H1 (cell line): ENCODE data around the gene CCDC12. TPM values are rescaled to one million over a fixed set of nuclear protein-coding genes. Genes with fewer than 3 reads are reported as not detected.

Experiments used
- ASH2L ChIP-seq: fragments of 200-600, 300-600 bp; sonication (generic); IDR thresholded peaks from one replicate; pipeline ENCODE4 v1.7.1; 2017; ENCODE audit warnings: low read length
- BACH1 ChIP-seq: IDR thresholded peaks from 2 replicates; pipeline ENCODE4 v1.6.1; 2012; ENCODE audit warnings: low read length, improper control_type of control experiment
- CHD2 ChIP-seq: IDR thresholded peaks from 2 replicates; pipeline ENCODE4 v1.6.1; 2012; ENCODE audit warnings: low read length, improper control_type of control experiment
- CHD7 ChIP-seq: fragments of 300-600 bp; sonication (generic); IDR thresholded peaks from 2 replicates; pipeline ENCODE4 v1.7.1; 2012; ENCODE audit warnings: low read length, moderate library complexity, mild to moderate bottlenecking, inconsistent platforms; ENCODE audit not compliant: insufficient replicate concordance
- FOSL1 ChIP-seq: IDR thresholded peaks from 2 replicates; pipeline ENCODE4 v1.6.1; 2011; ENCODE audit warnings: mild to moderate bottlenecking, low read depth, low read length, moderate library complexity; ENCODE audit not compliant: insufficient read depth
- KDM1A ChIP-seq: fragments of 200-600, 300-600 bp; sonication (generic); IDR thresholded peaks from 2 replicates; pipeline ENCODE4 v1.7.1; 2016; ENCODE audit warnings: mild to moderate bottlenecking, low read length, borderline replicate concordance
- POLR2A ChIP-seq, 2 experiments: IDR thresholded peaks; 1 replicate in 1 of 2; 2 replicates in 1 of 2; pipeline ENCODE4 v1.6.1; 2011; ENCODE audit warnings: low read depth in 2 of 2, low read length in 2 of 2, mild to moderate bottlenecking in 2 of 2; ENCODE audit errors: control extremely low read depth in 1 of 2
- SIX5 ChIP-seq: IDR thresholded peaks from 2 replicates; pipeline ENCODE4 v1.6.1; 2011; ENCODE audit warnings: mild to moderate bottlenecking, low read depth, low read length
- TAF7 ChIP-seq: optimal IDR thresholded peaks from 2 replicates; pipeline ENCODE3; 2011; ENCODE audit warnings: low read depth, mild to moderate bottlenecking, inconsistent platforms, low read length, moderate library complexity, borderline replicate concordance
- TBP ChIP-seq: IDR thresholded peaks from 2 replicates; pipeline ENCODE4 v1.6.1; 2011; ENCODE audit warnings: low read depth, low read length, improper control_type of control experiment
- USF2 ChIP-seq: IDR thresholded peaks from 2 replicates; pipeline ENCODE4 v1.6.1; 2011; ENCODE audit warnings: low read length, improper control_type of control experiment
- YY1 ChIP-seq: IDR thresholded peaks from 2 replicates; pipeline ENCODE4 v1.6.1; 2011; ENCODE audit warnings: low read depth, mild to moderate bottlenecking, low read length
- polyA plus RNA-seq, 7 experiments: library from polyadenylated mRNA; depleted of rRNA in 3 of 7; stranded (reverse) in 5 of 7; unstranded in 2 of 7; fragments of >200 nt in 5 of 7; fragments of 200-250 nt in 2 of 7; gene quantifications; 1 replicate in 5 of 7; 2 replicates in 1 of 7; 4 replicates in 1 of 7; pipeline versions ENCODE4 v1.2.1 to v1.2.3, GENCODE V29; 2011 to 2013; ENCODE audit warnings: missing spikeins in 2 of 7, mixed read lengths in 2 of 7
- total RNA-seq: library from RNA; stranded (reverse); fragmentation: NEBNext Ultra II Directional; extraction: Animal tissue kit (Norgen Biotek cat#: 25700); gene quantifications from 2 replicates; pipeline ENCODE4 v1.2.1, GENCODE V29; 2021

Gene CCDC12
- total and polyA plus RNA-seq, 2 of the 8 experiments (the other 6 are each of a cell fraction or from before 2014, with no cell fraction given): 29.5 to 41.3 TPM

DNA sequence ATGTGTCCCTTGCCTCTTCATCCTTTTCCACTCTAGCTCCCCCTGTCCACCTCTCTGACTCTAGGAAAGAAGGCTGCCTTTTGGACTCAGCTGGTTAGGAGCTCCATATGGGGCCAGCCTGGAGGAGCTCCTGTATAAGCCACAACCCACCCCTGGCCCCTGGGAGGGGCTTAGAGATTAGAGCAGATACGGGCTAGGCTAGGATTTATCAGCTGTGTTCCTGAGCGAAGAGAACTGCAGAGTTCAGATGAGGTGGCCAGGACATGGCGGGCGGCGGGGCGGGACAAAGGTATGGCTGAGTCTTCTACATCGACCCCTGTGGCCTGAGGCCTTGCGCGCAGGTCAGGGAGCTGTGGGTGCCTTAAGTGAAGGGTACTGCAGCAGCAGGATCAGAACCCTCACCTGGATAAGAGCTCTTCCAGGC lies 10.8 kb upstream of the CCDC12 start (continued):
- TF ChIP-seq CHD7: no peak
- no peak for TF ChIP-seq TBP
- no peak for TF ChIP-seq USF2
- no peak for TF ChIP-seq YY1
- TF ChIP-seq FOSL1: no peak
- no peak for TF ChIP-seq POLR2A (IDR thresholded peaks at IDR 0.05; ENCODE audit: control extremely low read depth in 1 of 2, low read depth in 2 of 2, low read length in 2 of 2)
- no peak for TF ChIP-seq ASH2L
- TF ChIP-seq TAF7: no peak
- no peak for TF ChIP-seq SIX5
- TF ChIP-seq CHD2: no peak
- TF ChIP-seq KDM1A: no peak
- TF ChIP-seq BACH1: no peak
